HG02642 (cell line): ENCODE measurements around the gene MERTK.
"Not testable (repeated sequence)": the region's sequence is repeated elsewhere in the genome, so short reads cannot be mapped to it uniquely, and the experiment has no call there.

Source experiments
- ATAC-seq: cut with Tn5 transposase; IDR thresholded peaks from one replicate; pipeline ENCODE4 v1.9.1; 2021; ENCODE audit warnings: mild to moderate bottlenecking; ENCODE audit not compliant: unreplicated experiment, poor library complexity

Gene MERTK

GRCh38 chr2:111909079-111909478 lies 10.7 kb downstream of the MERTK start:
- ATAC-seq, result no peak

GRCh38 chr2:111909997-111910396 lies 11.6 kb downstream of the MERTK start:
- not testable (repeated sequence) for ATAC-seq

GRCh38 chr2:111910609-111911277 lies 12.3 kb downstream of the MERTK start:
- ATAC-seq, result no peak

- ATAC-seq, result not testable (repeated sequence)
These were observed 13.0 kb downstream of the MERTK start for GRCh38 chr2:111911295-111911977.

GRCh38 chr2:111912547-111912946 lies 14.1 kb downstream of the MERTK start:
- ATAC-seq, result no peak

GRCh38 chr2:111917106-111917505 lies 18.7 kb downstream of the MERTK start:
- ATAC-seq, result no peak

- ATAC-seq, result no peak
These were observed 20.0 kb downstream of the MERTK start for GRCh38 chr2:111918383-111918806.

GRCh38 chr2:111919365-111919764 lies 21.0 kb downstream of the MERTK start:
- ATAC-seq, result no peak

- no peak for ATAC-seq
These were observed 21.6 kb downstream of the MERTK start for GRCh38 chr2:111919794-111920608.

GRCh38 chr2:111923276-111923804 lies 24.9 kb downstream of the MERTK start:
- ATAC-seq, result no peak

GRCh38 chr2:111924617-111925107 lies 26.3 kb downstream of the MERTK start:
- no peak for ATAC-seq

- no peak for ATAC-seq
These were observed 29.3 kb downstream of the MERTK start for GRCh38 chr2:111927723-111928122.

- ATAC-seq, result no peak
These were observed 32.0 kb downstream of the MERTK start for GRCh38 chr2:111930409-111930808.

GRCh38 chr2:111930875-111931274 lies 32.5 kb downstream of the MERTK start:
- ATAC-seq, result no peak

GRCh38 chr2:111932841-111933291 lies 34.5 kb downstream of the MERTK start:
- ATAC-seq, result no peak

- not testable (repeated sequence) for ATAC-seq
These were observed 35.5 kb downstream of the MERTK start for GRCh38 chr2:111933900-111934299.

GRCh38 chr2:111936881-111937280 lies 38.5 kb downstream of the MERTK start:
- ATAC-seq, result no peak

- ATAC-seq, result no peak
These were observed 40.0 kb downstream of the MERTK start for GRCh38 chr2:111938392-111938791.

- no peak for ATAC-seq
These were observed 42.2 kb downstream of the MERTK start for GRCh38 chr2:111940333-111941196.

GRCh38 chr2:111941531-111941930 lies 43.1 kb downstream of the MERTK start:
- ATAC-seq, result no peak
